DMS 273 treated with DMSO at 0.1 percent for 48 hours (cell line): ENCODE data around the gene OSCP1.

Experiments used
- DNase-seq: peaks from one replicate; lab custom pipeline; 2025; lab: John Stamatoyannopoulos, UW

The OSCP1 gene

GRCh38 chr1:36382669-36383068 lies 67.6 kb downstream of the OSCP1 start:
- DNase-seq = no peak

- no peak for DNase-seq
Measured at GRCh38 chr1:36382231-36382630, 68.0 kb downstream of the OSCP1 start.

- no peak for DNase-seq
Measured at GRCh38 chr1:36381405-36381804, 68.8 kb downstream of the OSCP1 start.

- no peak for DNase-seq
Measured at GRCh38 chr1:36380782-36381181, 69.5 kb downstream of the OSCP1 start.

- no peak for DNase-seq
Measured at GRCh38 chr1:36380143-36380619, 70.1 kb downstream of the OSCP1 start.

- DNase-seq = no peak
Measured at GRCh38 chr1:36377791-36378492, 72.3 kb downstream of the OSCP1 start.

GRCh38 chr1:36372617-36373016 lies 77.6 kb downstream of the OSCP1 start:
- no peak for DNase-seq

GRCh38 chr1:36369061-36369861 lies 81.0 kb downstream of the OSCP1 start:
- no peak for DNase-seq
